IMR-90 (cell line): ENCODE data around the gene RNF130. TPM values are rescaled to one million over a fixed set of nuclear protein-coding genes. Genes with fewer than 3 reads are reported as not detected.

ENCODE experiments used
- ATAC-seq: fragments of 200-7000 bp; cut with Tn5 transposase; 2 replicates; pipeline ENCODE4 v1.9.1; 2020; ENCODE audit warnings: low read depth, mild to moderate bottlenecking, moderate library complexity
- BruUV-seq: library from RNA; stranded (reverse); fragments of 400-500 nt; replicated peaks from 2 replicates; lab custom pipeline; 2021; lab: Mats Ljungman, UMichigan
- CTCF ChIA-PET: fragments of 300-600 bp; formaldehyde crosslinking; extraction: SDS; loops from one replicate; lab custom pipeline; 2021; ENCODE audit warnings: antibody characterized with exemption; lab: Yijun Ruan, JAX
- POLR2A ChIA-PET: fragments of 300-600 bp; sonication (Branson Sonifier 250); formaldehyde crosslinking; loops from one replicate; lab custom pipeline; 2022; ENCODE audit warnings: antibody characterized with exemption; ENCODE audit not compliant: unreplicated experiment; lab: Charles Lee
- DNase-seq: peaks from one replicate; pipeline ENCODE4 v3.0.0; 2013
- H2AFZ ChIP-seq: replicated peaks from 2 replicates; pipeline ENCODE3; 2013; ENCODE audit warnings: low read length, mild to moderate bottlenecking; ENCODE audit not compliant: poor library complexity
- H2AK5ac ChIP-seq: 2 replicates; pipeline ENCODE4 v1.6.1; 2013; ENCODE audit warnings: low read depth, low read length, inconsistent platforms
- H2AK9ac ChIP-seq: replicated peaks from 2 replicates; pipeline ENCODE3; 2013; ENCODE audit warnings: mild to moderate bottlenecking, low read depth, low read length, moderate library complexity; ENCODE audit not compliant: poor library complexity
- H2BK120ac ChIP-seq: 2 replicates; pipeline ENCODE4 v1.6.1; 2013; ENCODE audit warnings: low read depth, low read length, inconsistent platforms
- H2BK15ac ChIP-seq: 3 replicates; pipeline ENCODE4 v1.6.1; 2013; ENCODE audit warnings: low read depth, low read length, inconsistent platforms
- H2BK20ac ChIP-seq: 2 replicates; pipeline ENCODE4 v1.6.1; 2013; ENCODE audit warnings: low read depth, mild to moderate bottlenecking, inconsistent platforms, low read length, moderate library complexity
- H2BK5ac ChIP-seq: 2 replicates; pipeline ENCODE4 v1.6.1; 2013; ENCODE audit warnings: mild to moderate bottlenecking, low read depth, low read length, inconsistent platforms; ENCODE audit not compliant: poor library complexity, severe bottlenecking
- H3K14ac ChIP-seq: replicated peaks from 2 replicates; pipeline ENCODE4 v1.6.1; 2013; ENCODE audit warnings: low read depth, low read length, inconsistent platforms
- H3K18ac ChIP-seq: 2 replicates; pipeline ENCODE4 v1.6.1; 2013; ENCODE audit warnings: low read depth, low read length, control low read depth
- H3K23ac ChIP-seq: 2 replicates; pipeline ENCODE4 v1.6.1; 2013; ENCODE audit warnings: low read depth, low read length, inconsistent platforms
- H3K27ac ChIP-seq: 2 replicates; pipeline ENCODE4 v1.5.1; 2013; ENCODE audit warnings: mild to moderate bottlenecking, control low read depth, low read length; ENCODE audit not compliant: insufficient read depth
- H3K27me3 ChIP-seq: 2 replicates; pipeline ENCODE4 v1.6.1; 2013; ENCODE audit warnings: low read length; ENCODE audit not compliant: control insufficient read depth, insufficient read depth
- H3K36me3 ChIP-seq: 2 replicates; pipeline ENCODE4 v1.6.1; 2013; ENCODE audit warnings: low read length, mixed read lengths; ENCODE audit not compliant: control insufficient read depth, insufficient read depth
- H3K4ac ChIP-seq: 2 replicates; pipeline ENCODE4 v1.6.1; 2013; ENCODE audit warnings: low read depth, low read length, inconsistent platforms
- H3K4me1 ChIP-seq: 2 replicates; pipeline ENCODE4 v1.6.1; 2013; ENCODE audit warnings: low read length, mixed read lengths; ENCODE audit not compliant: control insufficient read depth, insufficient read depth
- H3K4me2 ChIP-seq: 2 replicates; pipeline ENCODE4 v1.6.1; 2013; ENCODE audit warnings: low read depth, mild to moderate bottlenecking, control low read depth, low read length, moderate library complexity
- H3K4me3 ChIP-seq: 2 replicates; pipeline ENCODE4 v1.5.1; 2013; ENCODE audit warnings: low read depth, mild to moderate bottlenecking, control low read depth, low read length, moderate library complexity; ENCODE audit not compliant: insufficient read depth
- H3K56ac ChIP-seq: 2 replicates; pipeline ENCODE4 v1.6.1; 2013; ENCODE audit warnings: low read length, inconsistent platforms; ENCODE audit not compliant: insufficient read depth; ENCODE audit errors: extremely low read depth
- H3K79me1 ChIP-seq, 2 experiments: 2 replicates each; pipeline ENCODE4 v1.6.1; 2013; ENCODE audit warnings: low read length in 2 of 2, inconsistent platforms in 1 of 2, low read depth in 1 of 2
- H3K9ac ChIP-seq: 2 replicates; pipeline ENCODE4 v1.6.1; 2013; ENCODE audit warnings: low read depth, low read length, control low read depth
- H3K9me1 ChIP-seq: 2 replicates; pipeline ENCODE4 v1.6.1; 2013; ENCODE audit warnings: low read length, inconsistent platforms; ENCODE audit not compliant: insufficient read depth
- H3K9me3 ChIP-seq: 2 replicates; pipeline ENCODE4 v1.6.1; 2013; ENCODE audit warnings: low read length; ENCODE audit not compliant: control insufficient read depth, insufficient read depth
- H4K20me1 ChIP-seq: 2 replicates; pipeline ENCODE4 v1.6.1; 2013; ENCODE audit warnings: low read length, inconsistent platforms; ENCODE audit not compliant: insufficient read depth
- H4K5ac ChIP-seq: 2 replicates; pipeline ENCODE4 v1.6.1; 2013; ENCODE audit warnings: mild to moderate bottlenecking, low read depth, low read length, control low read depth
- H4K8ac ChIP-seq, 2 experiments: 2 replicates each; pipeline ENCODE4 v1.6.1; 2013; ENCODE audit warnings: low read depth in 2 of 2, low read length in 2 of 2, control low read depth in 1 of 2, inconsistent platforms in 1 of 2
- H4K91ac ChIP-seq: 2 replicates; pipeline ENCODE4 v1.6.1; 2013; ENCODE audit warnings: low read depth, low read length, inconsistent platforms; ENCODE audit not compliant: insufficient read depth
- RFX5 ChIP-seq: IDR thresholded peaks from 2 replicates; pipeline ENCODE4 v1.8.0; 2012; ENCODE audit warnings: low read depth, mild to moderate bottlenecking, low read length, moderate library complexity
- WGBS, 2 experiments: methylation state at CpG; one replicate each; pipeline versions ENCODE4 v1.1.5 to v1.1.7; 2013; ENCODE audit warnings: missing lambda C conversion rate in 2 of 2; ENCODE audit not compliant: insufficient read length in 1 of 2; ENCODE audit errors: extremely low coverage in 2 of 2; 5-methylcytosine and 5-hydroxymethylcytosine counted together
- dilution Hi-C: fragments of 300-500 bp; cut with HindIII; formaldehyde crosslinking; loops from one replicate; pipeline ENCODE4 v1.14.3; 2018; ENCODE audit warnings: low sequenced_read_pairs; ENCODE audit not compliant: unreplicated experiment
- in situ Hi-C: fragments of 300-500 bp; cut with MboI; formaldehyde crosslinking; loops from 3 replicates; pipeline ENCODE4 v1.14.3; 2019; ENCODE audit warnings: low sequenced_read_pairs, inconsistent platforms, mixed read lengths
- intact Hi-C: fragments of 100-400 bp; cut with micrococcal nuclease; formaldehyde crosslinking; loops from 2 replicates; pipeline ENCODE4 v1.10.0; 2022
- polyA plus RNA-seq, 3 experiments: library from polyadenylated mRNA; depleted of rRNA; stranded (reverse); fragments of >200 nt; gene quantifications; 2 replicates each; pipeline ENCODE4 v1.2.3, GENCODE V29; 2012; ENCODE audit warnings: low replicate concordance in 1 of 3
- total RNA-seq: library from RNA; depleted of rRNA; stranded (reverse); fragments of >200 nt; gene quantifications from 2 replicates; pipeline ENCODE4 v1.2.3, GENCODE V29; 2012

RNF130 gene
- total and polyA plus RNA-seq, 2 of the 4 experiments (the other 2 are of a cell fraction), result 12.9 to 21.7 TPM

DNA sequence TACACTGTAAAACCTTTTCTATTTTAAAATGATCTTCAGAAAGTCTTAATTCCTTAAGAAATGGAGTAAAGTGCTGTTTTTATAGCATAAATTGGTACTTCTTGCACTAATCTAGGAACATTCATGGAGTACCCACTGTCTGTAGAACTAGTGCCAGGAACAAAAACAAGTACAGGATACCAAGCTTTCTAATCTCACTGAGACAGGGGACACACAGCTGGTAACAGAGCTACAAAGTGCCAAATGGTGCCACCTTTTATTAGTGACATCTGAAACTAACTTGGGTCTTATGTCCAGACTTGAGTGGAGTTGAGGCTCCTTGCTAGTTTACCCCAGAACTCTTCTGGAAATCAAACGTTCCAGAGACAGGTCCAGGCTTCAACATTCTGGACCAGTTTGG lies 57.9 kb downstream of the RNF130 start:
- no peak overlapping the region for H4K8ac ChIP-seq
- dilution Hi-C loops, result no loop called here

More for the DNA sequence above, 57.9 kb downstream of the RNF130 start:
- H3K14ac ChIP-seq, result no peak overlapping the region
- H3K9me3 ChIP-seq, result no peaks in the 10 kb centered on the region
- peaks cover 4% of the 10 kb centered on the region; the same call in 1 of the 2 replicates for H3K36me3 ChIP-seq
- H3K23ac ChIP-seq, result no peak overlapping the region
- BruUV-seq, result no TSS peak
- no peak overlapping the region for H3K18ac ChIP-seq
- H2BK15ac ChIP-seq, result no peak overlapping the region
- no peak overlapping the region for H2BK120ac ChIP-seq
- peaks cover 0 to 4% of the 10 kb centered on the region in 2 experiments; a peak in 1 of 4 replicates for H3K79me1 ChIP-seq
- no peaks in the 10 kb centered on the region; the same call in 1 of the 2 replicates for H3K9me1 ChIP-seq
- 60% methylated on average over 1 of the region's 1 CpG; no CpG with 5 or more reads in 1 of the 2 experiments for WGBS, 2 experiments
- H4K91ac ChIP-seq, result no peak overlapping the region
- H2BK5ac ChIP-seq, result no peak overlapping the region
- H3K4me1 ChIP-seq, result no peaks in the 10 kb centered on the region
- no peak overlapping the region for H3K4ac ChIP-seq
- POLR2A ChIA-PET, result no interaction called here
- TF ChIP-seq RFX5, result no peak
- H3K4me3 ChIP-seq, result no peak overlapping the region
- CTCF ChIA-PET, result no interaction called here
- H3K4me2 ChIP-seq, result no peak overlapping the region
- no peak overlapping the region for H2AK5ac ChIP-seq
- no peak overlapping the region for H2AK9ac ChIP-seq
- H2BK20ac ChIP-seq, result no peak overlapping the region
- H4K5ac ChIP-seq, result no peak overlapping the region
- no peak overlapping the region for H3K56ac ChIP-seq
- no peaks in the 10 kb centered on the region for H3K27me3 ChIP-seq
- no peak overlapping the region for H3K27ac ChIP-seq
- H3K9ac ChIP-seq, result no peak overlapping the region
- intact Hi-C loops (no loop called here), in situ Hi-C loops (no loop called here)
- H2AFZ ChIP-seq, result no peak overlapping the region
- no peaks in the 10 kb centered on the region for H4K20me1 ChIP-seq
- ATAC-seq (no peak), DNase-seq (no peak)
